ENCODE results near the gene ZNF750. TPM values are rescaled to one million over a fixed set of nuclear protein-coding genes. Genes with fewer than 3 reads are reported as not detected.

ZNF750 gene
- total and polyA plus RNA-seq, 2 experiments from 2014 or later: 0.13 to 0.17 TPM

DNA sequence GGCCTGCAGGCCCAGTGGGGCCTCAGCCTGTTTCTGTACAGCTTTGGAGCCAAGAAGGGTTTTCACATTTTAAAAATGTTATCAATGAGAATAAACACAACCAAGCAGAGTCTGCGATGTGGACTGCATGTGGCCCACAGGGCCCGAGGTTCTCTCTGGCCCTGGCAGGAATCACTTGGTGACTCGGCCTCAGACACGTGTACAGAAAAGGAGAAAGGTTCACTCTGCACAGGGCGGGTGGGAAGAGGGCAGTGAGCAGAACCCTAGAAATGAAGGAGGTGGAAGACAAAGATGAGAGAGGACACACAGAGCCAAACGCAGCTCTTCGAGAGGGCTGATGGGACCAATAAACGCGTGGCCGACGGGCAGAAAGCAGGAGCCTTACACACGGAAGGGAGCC is 11.6 kb upstream of the ZNF750 start:
- H3K9me2 ChIP-seq (ENCODE audit: insufficient read depth): no peaks in the 10 kb centered on the region
- DNase-seq (ENCODE audit: low spot score) (no peak), ATAC-seq (no peak)
- H3K27me3 Mint-ChIP-seq (ENCODE audit: insufficient read depth, low read depth, poor library complexity): peaks cover 5% of the 10 kb centered on the region
- H3K36me3 Mint-ChIP-seq (ENCODE audit: low read depth): peaks cover 38% of the 10 kb centered on the region
- TF ChIP-seq, protein P1, sequence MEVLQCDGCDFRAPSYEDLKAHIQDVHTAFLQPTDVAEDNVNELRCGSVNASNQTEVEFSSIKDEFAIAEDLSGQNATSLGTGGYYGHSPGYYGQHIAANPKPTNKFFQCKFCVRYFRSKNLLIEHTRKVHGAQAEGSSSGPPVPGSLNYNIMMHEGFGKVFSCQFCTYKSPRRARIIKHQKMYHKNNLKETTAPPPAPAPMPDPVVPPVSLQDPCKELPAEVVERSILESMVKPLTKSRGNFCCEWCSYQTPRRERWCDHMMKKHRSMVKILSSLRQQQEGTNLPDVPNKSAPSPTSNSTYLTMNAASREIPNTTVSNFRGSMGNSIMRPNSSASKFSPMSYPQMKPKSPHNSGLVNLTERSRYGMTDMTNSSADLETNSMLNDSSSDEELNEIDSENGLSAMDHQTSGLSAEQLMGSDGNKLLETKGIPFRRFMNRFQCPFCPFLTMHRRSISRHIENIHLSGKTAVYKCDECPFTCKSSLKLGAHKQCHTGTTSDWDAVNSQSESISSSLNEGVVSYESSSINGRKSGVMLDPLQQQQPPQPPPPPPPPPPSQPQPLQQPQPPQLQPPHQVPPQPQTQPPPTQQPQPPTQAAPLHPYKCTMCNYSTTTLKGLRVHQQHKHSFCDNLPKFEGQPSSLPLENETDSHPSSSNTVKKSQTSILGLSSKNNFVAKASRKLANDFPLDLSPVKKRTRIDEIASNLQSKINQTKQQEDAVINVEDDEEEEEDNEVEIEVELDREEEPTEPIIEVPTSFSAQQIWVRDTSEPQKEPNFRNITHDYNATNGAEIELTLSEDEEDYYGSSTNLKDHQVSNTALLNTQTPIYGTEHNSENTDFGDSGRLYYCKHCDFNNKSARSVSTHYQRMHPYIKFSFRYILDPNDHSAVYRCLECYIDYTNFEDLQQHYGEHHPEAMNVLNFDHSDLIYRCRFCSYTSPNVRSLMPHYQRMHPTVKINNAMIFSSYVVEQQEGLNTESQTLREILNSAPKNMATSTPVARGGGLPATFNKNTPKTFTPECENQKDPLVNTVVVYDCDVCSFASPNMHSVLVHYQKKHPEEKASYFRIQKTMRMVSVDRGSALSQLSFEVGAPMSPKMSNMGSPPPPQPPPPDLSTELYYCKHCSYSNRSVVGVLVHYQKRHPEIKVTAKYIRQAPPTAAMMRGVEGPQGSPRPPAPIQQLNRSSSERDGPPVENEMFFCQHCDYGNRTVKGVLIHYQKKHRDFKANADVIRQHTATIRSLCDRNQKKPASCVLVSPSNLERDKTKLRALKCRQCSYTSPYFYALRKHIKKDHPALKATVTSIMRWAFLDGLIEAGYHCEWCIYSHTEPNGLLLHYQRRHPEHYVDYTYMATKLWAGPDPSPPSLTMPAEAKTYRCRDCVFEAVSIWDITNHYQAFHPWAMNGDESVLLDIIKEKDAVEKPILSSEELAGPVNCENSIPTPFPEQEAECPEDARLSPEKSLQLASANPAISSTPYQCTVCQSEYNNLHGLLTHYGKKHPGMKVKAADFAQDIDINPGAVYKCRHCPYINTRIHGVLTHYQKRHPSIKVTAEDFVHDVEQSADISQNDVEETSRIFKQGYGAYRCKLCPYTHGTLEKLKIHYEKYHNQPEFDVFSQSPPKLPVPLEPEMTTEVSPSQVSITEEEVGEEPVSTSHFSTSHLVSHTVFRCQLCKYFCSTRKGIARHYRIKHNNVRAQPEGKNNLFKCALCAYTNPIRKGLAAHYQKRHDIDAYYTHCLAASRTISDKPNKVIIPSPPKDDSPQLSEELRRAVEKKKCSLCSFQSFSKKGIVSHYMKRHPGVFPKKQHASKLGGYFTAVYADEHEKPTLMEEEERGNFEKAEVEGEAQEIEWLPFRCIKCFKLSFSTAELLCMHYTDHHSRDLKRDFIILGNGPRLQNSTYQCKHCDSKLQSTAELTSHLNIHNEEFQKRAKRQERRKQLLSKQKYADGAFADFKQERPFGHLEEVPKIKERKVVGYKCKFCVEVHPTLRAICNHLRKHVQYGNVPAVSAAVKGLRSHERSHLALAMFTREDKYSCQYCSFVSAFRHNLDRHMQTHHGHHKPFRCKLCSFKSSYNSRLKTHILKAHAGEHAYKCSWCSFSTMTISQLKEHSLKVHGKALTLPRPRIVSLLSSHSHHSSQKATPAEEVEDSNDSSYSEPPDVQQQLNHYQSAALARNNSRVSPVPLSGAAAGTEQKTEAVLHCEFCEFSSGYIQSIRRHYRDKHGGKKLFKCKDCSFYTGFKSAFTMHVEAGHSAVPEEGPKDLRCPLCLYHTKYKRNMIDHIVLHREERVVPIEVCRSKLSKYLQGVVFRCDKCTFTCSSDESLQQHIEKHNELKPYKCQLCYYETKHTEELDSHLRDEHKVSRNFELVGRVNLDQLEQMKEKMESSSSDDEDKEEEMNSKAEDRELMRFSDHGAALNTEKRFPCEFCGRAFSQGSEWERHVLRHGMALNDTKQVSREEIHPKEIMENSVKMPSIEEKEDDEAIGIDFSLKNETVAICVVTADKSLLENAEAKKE (CRISPR knock-in tag; IDR thresholded peaks at IDR 0.05): no peak
- TF ChIP-seq POLR2AphosphoS5 (IDR thresholded peaks at IDR 0.05; ENCODE audit: low read depth): no peak
- TF ChIP-seq ZNF114 (CRISPR knock-in tag; IDR thresholded peaks at IDR 0.05): no peak
- TF ChIP-seq, protein P2, sequence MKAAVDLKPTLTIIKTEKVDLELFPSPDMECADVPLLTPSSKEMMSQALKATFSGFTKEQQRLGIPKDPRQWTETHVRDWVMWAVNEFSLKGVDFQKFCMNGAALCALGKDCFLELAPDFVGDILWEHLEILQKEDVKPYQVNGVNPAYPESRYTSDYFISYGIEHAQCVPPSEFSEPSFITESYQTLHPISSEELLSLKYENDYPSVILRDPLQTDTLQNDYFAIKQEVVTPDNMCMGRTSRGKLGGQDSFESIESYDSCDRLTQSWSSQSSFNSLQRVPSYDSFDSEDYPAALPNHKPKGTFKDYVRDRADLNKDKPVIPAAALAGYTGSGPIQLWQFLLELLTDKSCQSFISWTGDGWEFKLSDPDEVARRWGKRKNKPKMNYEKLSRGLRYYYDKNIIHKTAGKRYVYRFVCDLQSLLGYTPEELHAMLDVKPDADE (IDR thresholded peaks at IDR 0.05): no peak
- H3K36me3 ChIP-seq (ENCODE audit: insufficient read depth): 0 out of 2 replicates have a peak, but pooled peaks cover 8% of the 10 kb centered on the region
- no peak overlapping the region for H3K4me3 Mint-ChIP-seq
- no peaks in the 10 kb centered on the region for H3K4me1 ChIP-seq (ENCODE audit: insufficient read depth)
- peaks cover 6% of the 10 kb centered on the region; the same call in 1 of the 2 replicates for H4K20me1 ChIP-seq (replicated peaks; ENCODE audit: insufficient read depth)
- no peak overlapping the region for H2AFZ ChIP-seq
- H3F3A ChIP-seq (replicated peaks; ENCODE audit: low read depth): no peaks in the 10 kb centered on the region
- peaks cover 26% of the 10 kb centered on the region for H3K79me2 ChIP-seq (replicated peaks; ENCODE audit: insufficient read depth)
- peaks cover 4% of the 10 kb centered on the region; the same call in 2 of the 3 replicates for H3K4me1 Mint-ChIP-seq
- no peak overlapping the region for H3K4me2 ChIP-seq
- peaks cover 8% of the 10 kb centered on the region for H3K9me3 Mint-ChIP-seq
- no peak overlapping the region for H3K27ac Mint-ChIP-seq
- H3K27me3 ChIP-seq (ENCODE audit: insufficient read depth): no peaks in the 10 kb centered on the region
- no peak overlapping the region for H3K4me3 ChIP-seq
- no peak overlapping the region for H3K27ac ChIP-seq (ENCODE audit: low read depth)

Data from GM23338 (cell line).